ENCODE data around the gene OR4D10. TPM values are rescaled to one million over a fixed set of nuclear protein-coding genes. Genes with fewer than 3 reads are reported as not detected.

The OR4D10 gene
- total and polyA plus RNA-seq, 5 donors = not detected

DNA sequence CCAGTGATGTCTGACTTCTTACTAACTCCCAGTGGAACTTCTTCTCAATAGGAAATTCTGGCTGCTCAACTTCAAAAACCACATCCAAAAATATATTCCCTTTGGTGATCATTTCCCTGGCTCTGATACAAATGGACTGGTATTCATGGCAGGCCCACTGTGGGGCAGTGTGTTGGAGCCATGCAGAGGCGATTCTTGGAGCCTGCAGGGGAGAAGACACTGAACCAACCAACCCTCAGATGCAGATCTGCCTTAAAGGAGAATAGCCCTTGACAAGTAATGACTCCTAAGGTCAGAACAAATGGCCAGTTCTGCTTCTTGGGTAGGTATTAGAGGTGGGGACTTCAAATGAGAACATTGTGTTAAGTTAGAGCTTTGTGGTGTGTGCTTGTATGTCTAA lies 50.4 kb downstream of the OR4D10 start:
- WGBS = 17% methylated on average over 1 of the region's 1 CpG
- DNase-seq (no peak), ATAC-seq (no peak)
- no peak overlapping the region for H3K4me3 ChIP-seq (ENCODE audit: low read length)
- intact Hi-C loops (cut with DNase I) = no loop called here
- no peak overlapping the region for H3K27ac ChIP-seq (ENCODE audit: low read length)
- no peaks in the 10 kb centered on the region for H3K27me3 ChIP-seq (ENCODE audit: control insufficient read depth, insufficient read depth)
- H3K4me1 ChIP-seq (ENCODE audit: control insufficient read depth, insufficient read depth, low read length) = no peaks in the 10 kb centered on the region
- no peaks in the 10 kb centered on the region for H3K9me3 ChIP-seq (ENCODE audit: control insufficient read depth, low read length)

DNA sequence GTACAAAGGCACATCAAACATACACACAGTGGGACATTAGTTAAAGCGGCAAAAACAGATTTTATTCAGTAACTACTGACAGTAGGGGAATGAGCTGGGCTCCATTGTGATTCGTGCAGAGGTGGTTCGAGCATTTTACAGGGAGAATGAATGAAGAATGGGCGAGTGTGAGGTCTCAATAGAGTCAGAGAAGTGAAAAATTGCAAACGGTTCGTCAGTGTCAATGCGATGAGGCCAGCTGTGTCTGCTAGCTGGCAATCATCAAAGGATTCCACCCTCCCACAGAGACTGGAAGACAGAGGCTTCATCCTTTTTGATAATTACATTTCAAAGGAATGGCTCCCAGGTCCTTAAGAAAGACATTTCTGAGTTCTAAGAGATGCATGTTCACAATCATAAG lies 55.6 kb downstream of the OR4D10 start:
- no peaks in the 10 kb centered on the region for H3K27me3 ChIP-seq (ENCODE audit: control insufficient read depth, insufficient read depth)
- ATAC-seq (no peak), DNase-seq (no peak)
- 45% methylated on average over 7 of the region's 7 CpGs for WGBS
- H3K4me3 ChIP-seq (ENCODE audit: low read length) = no peak overlapping the region
- intact Hi-C loops (cut with DNase I) = no loop called here
- H3K4me1 ChIP-seq (ENCODE audit: control insufficient read depth, insufficient read depth, low read length) = no peaks in the 10 kb centered on the region
- H3K9me3 ChIP-seq (ENCODE audit: control insufficient read depth, low read length) = no peaks in the 10 kb centered on the region
- no peak overlapping the region for H3K27ac ChIP-seq (ENCODE audit: low read length)

Other genes starting within 250 kb of the OR4D10 start
- gene OR5AN1, start 114.4 kb upstream of the OR4D10 start, total RNA-seq = not detected
- not detected for gene OR5AN1, start 114.4 kb upstream of the OR4D10 start, polyA plus RNA-seq
- gene OR5A2, start 46.9 kb upstream of the OR4D10 start, total RNA-seq = not detected
- gene OR5A2, start 46.9 kb upstream of the OR4D10 start, polyA plus RNA-seq = not detected
- not detected for gene OR5A1, start 36.8 kb upstream of the OR4D10 start, total RNA-seq
- not detected for gene OR5A1, start 36.8 kb upstream of the OR4D10 start, polyA plus RNA-seq
- not detected for gene OR4D6, start 16.4 kb upstream of the OR4D10 start, total RNA-seq
- gene OR4D6, start 16.4 kb upstream of the OR4D10 start, polyA plus RNA-seq = not detected
- gene OR4D11, start 30.3 kb downstream of the OR4D10 start, total RNA-seq = not detected
- gene OR4D11, start 30.3 kb downstream of the OR4D10 start, polyA plus RNA-seq = not detected
- gene OR4D9, start 38.2 kb downstream of the OR4D10 start, total RNA-seq = not detected
- not detected for gene OR4D9, start 38.2 kb downstream of the OR4D10 start, polyA plus RNA-seq
- gene OSBP, start 142.5 kb downstream of the OR4D10 start, total RNA-seq = 10 to 100 TPM; 33.9 to 40.6 (median 36.3) TPM
- gene OSBP, start 142.5 kb downstream of the OR4D10 start, polyA plus RNA-seq = 16.2 TPM
- gene PATL1, start 195.7 kb downstream of the OR4D10 start, total RNA-seq = 10 to 100 TPM; 20.2 to 30.2 (median 23.7) TPM
- gene PATL1, start 195.7 kb downstream of the OR4D10 start, polyA plus RNA-seq = 11.7 TPM
- gene OR10V1, start 240.5 kb downstream of the OR4D10 start, total RNA-seq = not detected
- gene OR10V1, start 240.5 kb downstream of the OR4D10 start, polyA plus RNA-seq = not detected

Measured in right cardiac atrium (tissue), 5 donors.